Measurements from ENCODE around the gene PVALB.
A peak's percentile ranks its signal among the peaks of the same experiment; 100 is the strongest.

The PVALB gene

GRCh38 chr22:36811094-36811800 is 5.6 kb downstream of the PVALB start:
- no peak for DNase-seq (ENCODE audit: low spot score)

- DNase-seq (ENCODE audit: low spot score): no peak
Observed at GRCh38 chr22:36809351-36809750, 7.5 kb downstream of the PVALB start.

- no peak for DNase-seq (ENCODE audit: low spot score)
Observed at GRCh38 chr22:36808721-36809344, 8.0 kb downstream of the PVALB start.

- DNase-seq (ENCODE audit: low spot score): no peak
Observed at GRCh38 chr22:36807627-36808026, 9.2 kb downstream of the PVALB start.

- no peak for DNase-seq (ENCODE audit: low spot score)
Observed at GRCh38 chr22:36806835-36807234, 10.0 kb downstream of the PVALB start.

GRCh38 chr22:36803358-36803757 is 13.5 kb downstream of the PVALB start:
- no peak for DNase-seq (ENCODE audit: low spot score)

GRCh38 chr22:36798674-36799066 is 18.2 kb downstream of the PVALB start:
- DNase-seq (ENCODE audit: low spot score): no peak

GRCh38 chr22:36797911-36798673 is 18.7 kb downstream of the PVALB start:
- no peak for DNase-seq (ENCODE audit: low spot score)

GRCh38 chr22:36797374-36797773 is 19.5 kb downstream of the PVALB start:
- DNase-seq (ENCODE audit: low spot score): no peak

GRCh38 chr22:36796552-36797175 is 20.2 kb downstream of the PVALB start:
- DNase-seq (ENCODE audit: low spot score): no peak

- no peak for DNase-seq (ENCODE audit: low spot score)
Observed at GRCh38 chr22:36795633-36796032, 21.2 kb downstream of the PVALB start.

- DNase-seq (ENCODE audit: low spot score): no peak
Observed at GRCh38 chr22:36790648-36791047, 26.2 kb downstream of the PVALB start.

- DNase-seq (ENCODE audit: low spot score): no peak
Observed at GRCh38 chr22:36787204-36787988, 29.4 kb downstream of the PVALB start.

GRCh38 chr22:36783743-36784142 is 33.1 kb downstream of the PVALB start:
- no peak for DNase-seq (ENCODE audit: low spot score)

GRCh38 chr22:36781656-36782627 is 34.9 kb downstream of the PVALB start:
- peak; percentile 87 for DNase-seq (ENCODE audit: low spot score)

GRCh38 chr22:36778020-36778419 is 38.8 kb downstream of the PVALB start:
- DNase-seq (ENCODE audit: low spot score): no peak

GRCh38 chr22:36776722-36777121 is 40.1 kb downstream of the PVALB start:
- DNase-seq (ENCODE audit: low spot score): no peak

GRCh38 chr22:36775964-36776669 is 40.7 kb downstream of the PVALB start, which contains the start of gene IFT27:
Gene IFT27, minus strand, starts transcription at chr22:36776119. Its CDS starts 412 bp downstream, at chr22:36775707.
- DNase-seq (ENCODE audit: low spot score): peak; percentile 98

- no peak for DNase-seq (ENCODE audit: low spot score)
Observed at GRCh38 chr22:36775586-36775963, 41.3 kb downstream of the PVALB start.

- DNase-seq (ENCODE audit: low spot score): no peak
Observed at GRCh38 chr22:36773935-36774334, 42.9 kb downstream of the PVALB start.
